GM12801 (cell line): ENCODE data around the gene LSM7.

Source experiments
- CTCF ChIP-seq: IDR thresholded peaks from one replicate; pipeline ENCODE4 v1.5.1; 2011; ENCODE audit warnings: control low read depth; ENCODE audit not compliant: insufficient read length; ENCODE audit errors: extremely low read depth

The LSM7 gene

DNA sequence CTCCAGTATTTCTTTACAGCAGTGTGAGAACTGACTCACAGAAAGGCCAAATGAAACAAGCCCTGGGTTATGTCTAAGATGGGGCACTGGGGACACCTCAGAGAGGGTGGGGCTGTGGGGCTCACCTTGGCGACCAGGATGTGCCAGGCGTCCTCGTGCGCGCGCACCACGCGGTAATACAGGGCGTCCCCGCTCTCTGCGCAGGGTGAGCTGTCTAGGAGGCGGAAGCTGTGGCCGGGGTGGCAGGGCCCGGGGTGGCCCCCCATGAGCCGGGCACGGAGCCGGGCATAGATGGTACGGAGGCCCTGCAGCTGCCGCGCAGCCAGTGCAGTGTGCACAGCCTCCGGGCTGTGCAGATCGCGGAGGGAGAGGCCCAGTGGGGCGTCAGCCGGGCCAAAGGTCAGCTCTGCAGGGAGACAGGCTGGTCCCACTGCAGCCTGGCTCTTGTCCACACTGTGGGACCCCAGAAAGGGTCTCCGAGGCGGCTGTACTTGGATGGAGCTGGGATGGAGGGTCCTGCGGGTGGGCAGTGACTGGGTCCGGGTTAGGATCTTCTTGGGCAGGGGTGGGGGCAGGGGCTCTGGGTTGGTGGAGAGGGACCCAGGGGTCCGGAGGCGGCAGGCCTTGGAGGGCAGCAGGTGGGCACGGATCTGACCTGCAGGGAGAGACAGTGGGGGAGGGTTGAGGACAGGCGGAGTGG lies 49.8 kb downstream of the LSM7 start:
- no peak for TF ChIP-seq CTCF

DNA sequence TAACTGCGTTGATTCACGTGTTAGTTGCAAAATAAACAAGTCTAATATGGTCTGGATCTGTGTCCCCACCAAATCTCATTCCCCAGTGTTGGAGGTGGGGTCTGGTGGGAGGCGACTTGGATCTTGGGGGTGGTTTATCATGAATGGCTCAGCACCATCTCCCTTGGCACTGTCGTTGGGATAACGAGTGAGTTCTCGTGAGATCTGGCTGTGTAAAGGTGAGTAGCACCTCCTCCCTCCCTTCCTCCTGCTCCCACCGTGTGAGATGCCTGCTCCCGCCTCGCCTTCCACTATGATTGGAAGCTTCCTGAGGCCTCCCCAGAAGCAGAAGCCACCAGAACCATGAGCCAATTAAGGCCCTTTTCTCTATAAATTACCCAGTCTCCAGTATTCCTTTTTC lies 51.2 kb downstream of the LSM7 start:
- no peak for TF ChIP-seq CTCF

GRCh38 chr19:2276429-2276986 lies 51.9 kb downstream of the LSM7 start:
- TF ChIP-seq CTCF = no peak

DNA sequence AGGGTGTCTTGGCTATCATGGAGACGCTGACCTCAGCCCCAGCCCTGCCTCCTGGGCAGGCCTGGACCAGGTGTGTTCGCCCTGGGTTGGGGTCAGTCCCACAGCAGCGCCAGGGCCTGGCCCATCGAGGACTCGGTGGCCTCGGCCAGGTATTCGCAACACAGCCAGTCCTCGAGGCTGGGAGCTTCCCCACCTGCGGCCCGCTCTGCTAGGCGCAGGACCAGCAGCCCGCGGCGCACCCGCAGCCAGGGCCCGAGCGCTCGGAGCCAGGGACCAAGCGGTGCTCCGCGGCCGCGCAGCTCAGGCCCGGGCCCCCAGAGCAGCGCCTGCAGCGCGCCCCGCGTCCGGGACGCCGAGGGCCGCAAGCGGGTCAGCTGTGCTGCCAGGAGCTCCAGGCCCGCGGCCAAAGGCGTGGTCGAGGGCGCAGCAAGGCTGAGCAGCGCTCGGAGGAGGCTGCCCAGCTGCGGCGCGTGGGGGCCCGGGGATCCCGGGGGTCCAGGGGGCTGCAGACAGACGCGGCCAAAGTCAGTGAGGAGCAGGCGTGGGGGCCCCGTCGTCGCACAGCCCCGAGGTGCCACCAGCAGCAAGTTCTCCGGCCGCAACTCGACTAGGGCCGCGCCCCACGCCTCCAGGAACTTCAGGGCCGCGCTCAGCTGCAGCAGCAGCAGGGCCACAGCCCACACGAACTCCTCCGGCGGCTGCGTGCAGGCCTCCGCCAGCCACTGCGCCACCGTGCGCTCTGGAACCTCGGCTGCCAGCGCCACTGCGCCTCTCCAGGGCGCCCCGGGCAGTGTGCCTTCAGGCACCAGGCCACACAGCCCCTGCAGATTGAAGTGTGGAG lies 52.6 kb downstream of the LSM7 start:
- TF ChIP-seq CTCF = no peak

DNA sequence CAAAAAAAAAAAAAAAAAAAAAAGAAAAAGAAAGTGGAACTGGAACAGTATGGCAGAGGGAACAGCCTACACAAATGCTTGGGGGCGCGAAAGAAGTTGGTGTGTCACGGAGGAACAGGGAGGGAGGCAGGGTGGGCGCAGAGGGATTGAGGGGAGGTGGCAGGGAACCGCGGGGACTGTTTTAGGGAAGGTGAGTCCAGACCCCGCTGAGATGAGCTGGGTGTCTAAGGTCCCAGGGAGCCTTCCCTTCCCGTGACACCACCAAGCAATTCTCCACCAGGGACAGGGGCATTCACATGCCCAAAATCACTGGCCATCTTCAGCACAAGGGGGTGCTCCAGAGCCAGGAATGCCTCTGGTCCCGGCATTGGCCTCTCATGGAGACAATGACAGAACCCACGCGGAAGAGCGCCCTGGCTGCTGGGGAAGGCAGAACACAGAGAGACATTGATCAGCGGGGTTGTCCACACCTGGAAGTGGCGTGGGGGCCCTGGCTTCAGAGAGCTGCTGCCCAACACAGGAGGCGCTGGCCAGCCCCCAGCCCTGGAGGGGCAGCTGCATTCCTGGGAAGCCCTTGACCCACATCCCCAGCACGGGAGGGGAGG lies 53.4 kb downstream of the LSM7 start:
- TF ChIP-seq CTCF = no peak

DNA sequence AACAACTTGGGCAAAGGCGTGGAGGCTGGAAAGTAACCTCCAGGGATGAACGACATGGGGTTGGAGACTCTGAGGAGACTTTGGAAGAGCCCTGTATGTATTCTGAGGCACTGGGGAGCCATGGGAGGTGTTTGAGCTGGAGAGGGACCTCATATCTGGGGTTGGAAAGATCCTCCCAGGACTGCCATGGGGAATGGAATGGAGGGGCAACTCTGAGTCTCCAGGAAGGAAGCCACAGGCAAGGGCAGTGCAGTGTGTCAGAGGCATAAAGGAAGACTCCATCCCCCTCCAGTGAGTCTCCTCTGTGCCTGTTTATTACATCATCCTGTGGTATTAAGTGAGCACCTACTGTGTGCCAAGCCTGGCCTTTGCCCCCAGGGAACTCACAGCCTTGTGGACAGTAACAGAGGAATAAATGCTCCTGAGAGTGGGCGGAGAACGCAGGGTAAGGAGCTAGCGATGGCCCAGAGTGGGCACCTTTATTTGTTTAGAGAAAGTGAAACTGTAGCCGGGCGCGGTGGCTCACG lies 54.1 kb downstream of the LSM7 start:
- no peak for TF ChIP-seq CTCF
